PC-3 (cell line): ENCODE results near the gene ANGPTL8. TPM values are rescaled to one million over a fixed set of nuclear protein-coding genes. Genes with fewer than 3 reads are reported as not detected.

ENCODE experiments used
- ATAC-seq: fragments of 200-7000 bp; cut with Tn5 transposase; 2 replicates; pipeline ENCODE4 v1.9.1; 2020; ENCODE audit warnings: mild to moderate bottlenecking, moderate library complexity
- BruUV-seq: library from RNA; stranded (reverse); fragments of 400-500 nt; replicated peaks from 2 replicates; lab custom pipeline; 2021; lab: Mats Ljungman, UMichigan
- CTCF ChIA-PET: fragments of 300-600 bp; sonication (Branson Sonifier 250); formaldehyde crosslinking; loops from one replicate; lab custom pipeline; 2022; ENCODE audit warnings: antibody characterized with exemption; lab: Charles Lee
- POLR2A ChIA-PET: fragments of 300-600 bp; sonication (Branson Sonifier 250); formaldehyde crosslinking; loops from one replicate; lab custom pipeline; 2022; ENCODE audit warnings: antibody characterized with exemption; ENCODE audit not compliant: unreplicated experiment; lab: Charles Lee
- DNase-seq: peaks from one replicate; pipeline ENCODE4 v3.0.0-alpha.2; 2015
- H2AFZ ChIP-seq: fragments of 300-600 bp; sonication (generic); 2 replicates; pipeline ENCODE4 v1.6.0; 2016; ENCODE audit warnings: antibody characterized with exemption, low read length
- H3F3A ChIP-seq: fragments of 300-600 bp; sonication (generic); one replicate; pipeline ENCODE4 v1.6.0; 2017; ENCODE audit warnings: antibody characterized with exemption, low read length, control low read depth, mild to moderate bottlenecking; ENCODE audit not compliant: unreplicated experiment
- H3K27ac ChIP-seq: fragments of 300-600 bp; sonication (generic); 2 replicates; pipeline ENCODE4 v1.5.1; 2016; ENCODE audit warnings: mild to moderate bottlenecking, low read length
- H3K27me3 ChIP-seq: fragments of 300-600 bp; sonication (generic); 2 replicates; pipeline ENCODE4 v1.6.1; 2016; ENCODE audit warnings: low read length, mixed read lengths
- H3K36me3 ChIP-seq: fragments of 300-600 bp; sonication (generic); 2 replicates; pipeline ENCODE4 v1.6.1; 2016; ENCODE audit warnings: low read depth, mixed run types, low read length, mixed read lengths
- H3K4me1 ChIP-seq: fragments of 300-600 bp; sonication (generic); 2 replicates; pipeline ENCODE4 v1.5.1; 2016; ENCODE audit warnings: low read length; ENCODE audit not compliant: insufficient read depth
- H3K4me2 ChIP-seq: fragments of 300-600 bp; sonication (generic); 2 replicates; pipeline ENCODE4 v1.6.0; 2016; ENCODE audit warnings: low read length
- H3K4me3 ChIP-seq: fragments of 300-600 bp; sonication (generic); 2 replicates; pipeline ENCODE4 v1.5.1; 2016; ENCODE audit warnings: mild to moderate bottlenecking, low read length, mixed read lengths
- H3K79me2 ChIP-seq: fragments of 300-600 bp; sonication (generic); 2 replicates; pipeline ENCODE4 v1.6.1; 2017; ENCODE audit warnings: low read length, mixed read lengths
- H3K9ac ChIP-seq: fragments of 300-600 bp; sonication (generic); 2 replicates; pipeline ENCODE4 v1.6.0; 2016; ENCODE audit warnings: mild to moderate bottlenecking, low read length
- H3K9me2 ChIP-seq: fragments of 300-600 bp; sonication (generic); replicated peaks from 2 replicates; pipeline ENCODE4 v1.6.1; 2016; ENCODE audit warnings: mixed run types, low read length, mixed read lengths
- H3K9me3 ChIP-seq: fragments of 300-600 bp; sonication (generic); 2 replicates; pipeline ENCODE4 v1.6.1; 2016; ENCODE audit warnings: low read length, mixed read lengths
- H4K20me1 ChIP-seq: fragments of 300-600 bp; sonication (generic); 2 replicates; pipeline ENCODE4 v1.6.1; 2016; ENCODE audit warnings: low read length, mixed read lengths
- EZH2 ChIP-seq: fragments of 300-600 bp; sonication (generic); IDR thresholded peaks from one replicate; pipeline ENCODE4 v1.6.1; 2017; ENCODE audit warnings: antibody characterized with exemption, mild to moderate bottlenecking, low read length; ENCODE audit not compliant: unreplicated experiment
- EZH2phosphoT487 ChIP-seq: fragments of 300-600 bp; sonication (generic); IDR thresholded peaks from 2 replicates; pipeline ENCODE4 v1.6.1; 2018; ENCODE audit warnings: mild to moderate bottlenecking, antibody characterized with exemption, low read length, borderline replicate concordance
- intact Hi-C: fragments of 100-400 bp; cut with micrococcal nuclease; formaldehyde crosslinking; loops from 2 replicates; pipeline ENCODE4 v1.9.0; 2023
- total RNA-seq: library from RNA; depleted of rRNA; stranded (reverse); fragments of >200 nt; gene quantifications from 2 replicates; pipeline ENCODE4 v1.2.3, GENCODE V29; 2014
- TF ChIP-seq, protein P1 (sequence below): fragments of 300-600 bp; sonication (generic); conservative IDR thresholded peaks from 2 replicates; pipeline ENCODE4 v1.5.1; 2017; ENCODE audit warnings: antibody characterized with exemption, low read depth, mild to moderate bottlenecking, low read length

ANGPTL8 gene
- total RNA-seq, 1 experiment from 2014 or later: not detected

DNA sequence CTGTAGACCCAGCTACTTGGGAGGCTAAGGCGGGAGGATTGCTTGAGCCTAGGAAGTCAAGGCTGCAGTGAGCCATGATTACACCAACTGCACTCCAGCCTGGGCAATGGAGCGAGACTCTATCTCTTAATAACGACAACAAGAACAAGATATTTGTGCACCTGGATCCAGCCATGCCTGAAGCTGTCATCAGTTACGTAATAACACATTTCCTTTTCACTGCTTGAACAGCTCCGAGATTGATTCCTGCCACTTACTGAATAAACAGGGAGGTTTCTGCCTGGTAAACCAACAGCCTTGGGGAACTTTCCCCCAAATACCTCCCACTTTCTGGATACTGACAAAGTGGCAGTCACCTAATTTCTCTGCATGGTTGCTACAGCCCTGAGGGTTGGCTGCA is 47.5 kb upstream of the ANGPTL8 start:
- no peaks in the 10 kb centered on the region for H4K20me1 ChIP-seq
- H2AFZ ChIP-seq: no peak overlapping the region
- H3K4me2 ChIP-seq: no peak overlapping the region
- H3K4me1 ChIP-seq: peaks cover 12% of the 10 kb centered on the region; the same call in 1 of the 2 replicates
- H3K9me3 ChIP-seq: no peaks in the 10 kb centered on the region
- no peak for ATAC-seq
- no peak overlapping the region for H3K27ac ChIP-seq
- no peak overlapping the region for H3K9ac ChIP-seq
- POLR2A ChIA-PET: no interaction called here
- H3K9me2 ChIP-seq: no peaks in the 10 kb centered on the region
- CTCF ChIA-PET: no interaction called here
- no peak for DNase-seq
- peaks cover 16% of the 10 kb centered on the region for H3K79me2 ChIP-seq
- H3K4me3 ChIP-seq: no peak overlapping the region
- H3K36me3 ChIP-seq: peaks cover 20% of the 10 kb centered on the region
- intact Hi-C loops: no loop called here
- BruUV-seq: no TSS peak
- H3F3A ChIP-seq: no peaks in the 10 kb centered on the region
- TF ChIP-seq EZH2phosphoT487 (no peak), EZH2 (no peak)
- TF ChIP-seq, protein P1, sequence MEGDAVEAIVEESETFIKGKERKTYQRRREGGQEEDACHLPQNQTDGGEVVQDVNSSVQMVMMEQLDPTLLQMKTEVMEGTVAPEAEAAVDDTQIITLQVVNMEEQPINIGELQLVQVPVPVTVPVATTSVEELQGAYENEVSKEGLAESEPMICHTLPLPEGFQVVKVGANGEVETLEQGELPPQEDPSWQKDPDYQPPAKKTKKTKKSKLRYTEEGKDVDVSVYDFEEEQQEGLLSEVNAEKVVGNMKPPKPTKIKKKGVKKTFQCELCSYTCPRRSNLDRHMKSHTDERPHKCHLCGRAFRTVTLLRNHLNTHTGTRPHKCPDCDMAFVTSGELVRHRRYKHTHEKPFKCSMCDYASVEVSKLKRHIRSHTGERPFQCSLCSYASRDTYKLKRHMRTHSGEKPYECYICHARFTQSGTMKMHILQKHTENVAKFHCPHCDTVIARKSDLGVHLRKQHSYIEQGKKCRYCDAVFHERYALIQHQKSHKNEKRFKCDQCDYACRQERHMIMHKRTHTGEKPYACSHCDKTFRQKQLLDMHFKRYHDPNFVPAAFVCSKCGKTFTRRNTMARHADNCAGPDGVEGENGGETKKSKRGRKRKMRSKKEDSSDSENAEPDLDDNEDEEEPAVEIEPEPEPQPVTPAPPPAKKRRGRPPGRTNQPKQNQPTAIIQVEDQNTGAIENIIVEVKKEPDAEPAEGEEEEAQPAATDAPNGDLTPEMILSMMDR: no peak
- no peaks in the 10 kb centered on the region for H3K27me3 ChIP-seq

DNA sequence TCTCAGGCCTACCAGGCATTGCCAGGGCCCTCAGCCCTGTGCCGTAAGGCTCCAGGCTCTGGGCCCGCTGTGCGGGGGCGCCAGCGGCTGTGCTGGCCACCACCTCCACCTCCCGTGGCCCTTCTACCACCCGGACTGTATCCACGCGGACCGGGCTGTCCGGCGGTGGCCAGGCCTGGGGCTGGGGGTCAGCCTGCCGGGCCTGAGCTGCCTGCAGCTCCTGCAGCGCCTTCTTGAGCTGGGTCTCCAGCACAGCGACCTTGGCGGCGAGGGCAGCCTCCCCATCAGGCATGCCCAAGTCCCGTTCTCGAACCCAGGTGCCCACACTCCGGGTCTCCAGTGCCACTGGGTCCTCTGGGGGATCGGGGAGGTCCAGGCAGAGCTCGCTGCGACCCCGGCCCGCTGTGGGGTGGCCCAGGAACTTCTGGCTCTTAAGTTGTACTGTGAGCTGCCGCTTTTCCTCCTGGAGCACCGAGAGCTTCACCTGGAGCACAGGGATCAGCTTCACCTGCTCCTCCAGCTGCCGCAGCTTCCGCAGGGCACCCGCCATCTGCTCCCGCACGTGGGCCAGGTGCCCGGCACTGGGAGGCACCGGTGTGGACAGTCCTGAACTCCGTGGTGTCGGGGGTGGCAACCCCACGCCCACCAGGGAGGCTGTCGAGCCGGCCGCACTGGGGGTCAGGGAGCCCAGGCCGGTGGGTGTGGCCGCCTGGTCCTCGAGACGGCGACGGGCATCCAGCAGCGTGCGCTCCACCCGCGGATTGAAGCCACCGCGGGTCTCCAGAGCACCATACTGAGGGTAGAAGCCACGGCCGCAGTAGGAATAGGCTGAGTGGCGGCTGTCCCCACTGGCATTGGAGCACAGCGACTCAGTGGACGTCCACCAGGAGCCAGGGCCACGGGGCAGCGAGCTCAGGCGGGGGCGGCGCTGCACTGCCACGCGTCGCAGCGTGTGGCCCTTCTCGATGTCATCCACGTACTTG is 46.2 kb upstream of the ANGPTL8 start:
- H3K9me3 ChIP-seq: no peaks in the 10 kb centered on the region
- CTCF ChIA-PET: no interaction called here
- POLR2A ChIA-PET: no interaction called here
- intact Hi-C loops: no loop called here
- H3F3A ChIP-seq: no peaks in the 10 kb centered on the region
- no peak overlapping the region for H2AFZ ChIP-seq
- peaks cover 17% of the 10 kb centered on the region for H3K4me1 ChIP-seq
- H3K9me2 ChIP-seq: no peaks in the 10 kb centered on the region
- DNase-seq (no peak), ATAC-seq (no peak)
- H3K27me3 ChIP-seq: no peaks in the 10 kb centered on the region
- no peak overlapping the region for H3K9ac ChIP-seq
- H3K27ac ChIP-seq: no peak overlapping the region
- no TSS peak for BruUV-seq
- peaks cover 20% of the 10 kb centered on the region for H3K36me3 ChIP-seq
- H3K4me2 ChIP-seq: no peak overlapping the region
- peaks cover 19% of the 10 kb centered on the region for H3K79me2 ChIP-seq
- H4K20me1 ChIP-seq: no peaks in the 10 kb centered on the region
- TF ChIP-seq EZH2phosphoT487 (no peak), EZH2 (no peak)
- TF ChIP-seq, protein P1: no peak
- H3K4me3 ChIP-seq: no peak overlapping the region

DNA sequence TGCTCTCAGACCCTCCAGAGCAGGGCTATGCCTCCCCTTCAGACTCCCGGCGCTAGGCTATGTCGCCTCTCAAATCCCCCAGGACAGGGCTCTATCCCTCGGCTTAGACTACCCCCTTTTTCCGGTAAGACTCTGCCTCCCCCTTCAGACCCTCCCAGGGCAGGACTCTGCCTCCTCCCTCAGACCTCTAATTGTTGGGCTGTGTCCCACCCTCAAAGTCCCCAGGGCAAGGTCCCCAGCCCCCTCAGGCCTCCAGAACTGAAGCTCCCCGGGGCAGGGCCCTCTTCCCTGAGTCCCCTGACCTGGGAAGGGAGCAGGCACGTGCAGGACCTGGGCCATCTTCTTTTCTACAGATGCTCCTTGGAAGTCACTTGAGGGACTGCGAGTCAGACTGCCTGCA is 45.2 kb upstream of the ANGPTL8 start:
- Histone ChIP-seq H3K4me3 (no peak overlapping the region), H4K20me1 (no peaks in the 10 kb centered on the region), H3K79me2 (peaks cover 19% of the 10 kb centered on the region), H3K4me2 (no peak overlapping the region), H3K9me3 (no peaks in the 10 kb centered on the region), H3K27ac (no peak overlapping the region), H3K27me3 (no peaks in the 10 kb centered on the region), H2AFZ (no peak overlapping the region), H3K4me1 (peaks cover 18% of the 10 kb centered on the region), H3K9ac (no peak overlapping the region), H3K9me2 (no peaks in the 10 kb centered on the region), H3F3A (no peaks in the 10 kb centered on the region), H3K36me3 (peaks cover 20% of the 10 kb centered on the region)
- DNase-seq: no peak
- BruUV-seq: no TSS peak
- POLR2A ChIA-PET: no interaction called here
- intact Hi-C loops: no loop called here
- CTCF ChIA-PET: no interaction called here
- ATAC-seq: no peak
- TF ChIP-seq EZH2 (no peak), EZH2phosphoT487 (no peak)
- TF ChIP-seq, protein P1: no peak
